Activated T-helper 17 cell treated with anti-CD3 and anti-CD28 coated beads, Interleukin-2, amount 50 U/mL, for 72 hours (primary cell): Measurements from ENCODE around the gene PCDHGA6. TPM values are rescaled to one million over a fixed set of nuclear protein-coding genes. Genes with fewer than 3 reads are reported as not detected.
A peak's percentile ranks its signal among the peaks of the same experiment; 100 is the strongest.
"Not testable (repeated sequence)": the region's sequence is repeated elsewhere in the genome, so short reads cannot be mapped to it uniquely, and the experiment has no call there.

ENCODE experiments used
- ATAC-seq: fragments of 150-1000 bp; cut with Tn5 transposase; replicated peaks from 2 replicates; pipeline ENCODE4 v1.10.0; 2021; ENCODE audit warnings: mild to moderate bottlenecking, moderate library complexity
- H3K27ac Mint-ChIP-seq: one replicate; pipeline ENCODE4 v1.8.0; 2022; ENCODE audit warnings: mixed read lengths
- H3K27me3 Mint-ChIP-seq: one replicate; pipeline ENCODE4 v1.8.0; 2022; ENCODE audit warnings: mixed read lengths
- H3K36me3 Mint-ChIP-seq: one replicate; pipeline ENCODE4 v1.8.0; 2022; ENCODE audit warnings: low read depth, mild to moderate bottlenecking, mixed read lengths
- H3K4me1 Mint-ChIP-seq: one replicate; pipeline ENCODE4 v1.8.0; 2022; ENCODE audit warnings: mixed read lengths
- H3K4me3 Mint-ChIP-seq: one replicate; pipeline ENCODE4 v1.8.0; 2022; ENCODE audit warnings: mild to moderate bottlenecking, mixed read lengths
- H3K9me3 Mint-ChIP-seq: one replicate; pipeline ENCODE4 v1.8.0; 2022; ENCODE audit warnings: mixed read lengths
- total RNA-seq, 2 donors: library from RNA; stranded (reverse); gene quantifications; one replicate each; pipeline ENCODE4 v1.2.3, GENCODE V29; 2022

Gene PCDHGA6
- total RNA-seq, 2 donors from 2014 or later: 0.06 to 0.40 TPM

GRCh38 chr5:141394401-141395187 lies 20.9 kb downstream of the PCDHGA6 start:
- not testable (repeated sequence) for H3K4me3 Mint-ChIP-seq, H3K4me1 Mint-ChIP-seq, H3K27ac Mint-ChIP-seq, ATAC-seq, H3K36me3 Mint-ChIP-seq
- H3K27me3 Mint-ChIP-seq: peaks cover 52% of the 10 kb centered on the region
- peaks cover 13% of the 10 kb centered on the region for H3K9me3 Mint-ChIP-seq

- ATAC-seq: peak; percentile 70
- peaks cover 53% of the 10 kb centered on the region for H3K27me3 Mint-ChIP-seq
- H3K36me3 Mint-ChIP-seq, H3K4me3 Mint-ChIP-seq, H3K4me1 Mint-ChIP-seq, H3K27ac Mint-ChIP-seq, H3K9me3 Mint-ChIP-seq: not testable (repeated sequence)
These were observed 24.3 kb downstream of the PCDHGA6 start, which contains the start of gene PCDHGB5 for GRCh38 chr5:141397756-141398551. Gene PCDHGB5, plus strand, starts transcription at chr5:141397947. Its CDS starts 181 bp downstream, at chr5:141398128.

- H3K27ac Mint-ChIP-seq: no peak overlapping the region
- H3K27me3 Mint-ChIP-seq: peaks cover 56% of the 10 kb centered on the region
These were observed 24.9 kb downstream of the PCDHGA6 start for GRCh38 chr5:141398608-141399007.

GRCh38 chr5:141399555-141400258 lies 26.0 kb downstream of the PCDHGA6 start:
- no peak for ATAC-seq
- Mint-ChIP-seq H3K36me3 (peaks cover 6% of the 10 kb centered on the region), H3K4me1 (no peaks in the 10 kb centered on the region), H3K4me3 (no peak overlapping the region), H3K27ac (no peak overlapping the region), H3K9me3 (peaks cover 4% of the 10 kb centered on the region), H3K27me3 (peaks cover 56% of the 10 kb centered on the region)

More at GRCh38 chr5:141398608-141399007, 24.9 kb downstream of the PCDHGA6 start:
- ATAC-seq: no peak
- peaks cover 9% of the 10 kb centered on the region for H3K9me3 Mint-ChIP-seq
- H3K4me3 Mint-ChIP-seq: no peak overlapping the region
- peaks cover 6% of the 10 kb centered on the region for H3K36me3 Mint-ChIP-seq
- no peaks in the 10 kb centered on the region for H3K4me1 Mint-ChIP-seq

- H3K4me1 Mint-ChIP-seq: no peaks in the 10 kb centered on the region
- no peak for ATAC-seq
- peaks cover 58% of the 10 kb centered on the region for H3K27me3 Mint-ChIP-seq
- peaks cover 6% of the 10 kb centered on the region for H3K36me3 Mint-ChIP-seq
- peak within 1 kb of the TSS; percentile 36 for H3K4me3 Mint-ChIP-seq
- H3K9me3 Mint-ChIP-seq: peaks cover 4% of the 10 kb centered on the region
- H3K27ac Mint-ChIP-seq: no peak within 1 kb of the TSS
These were observed 29.0 kb downstream of the PCDHGA6 start, which contains the start of gene PCDHGA9 for GRCh38 chr5:141402553-141403243. Gene PCDHGA9, plus strand, starts transcription at chr5:141402778. Its CDS starts 175 bp downstream, at chr5:141402953.

GRCh38 chr5:141403387-141403786 lies 29.7 kb downstream of the PCDHGA6 start:
- Mint-ChIP-seq H3K27ac (no peak overlapping the region), H3K9me3 (peaks cover 8% of the 10 kb centered on the region), H3K4me1 (no peaks in the 10 kb centered on the region), H3K27me3 (peaks cover 62% of the 10 kb centered on the region), H3K36me3 (peaks cover 6% of the 10 kb centered on the region), H3K4me3 (no peak overlapping the region)
- no peak for ATAC-seq

GRCh38 chr5:141407790-141408505 lies 34.3 kb downstream of the PCDHGA6 start, which contains the start of gene PCDHGB6:
Gene PCDHGB6, plus strand, starts transcription at chr5:141408021. Its CDS starts 182 bp downstream, at chr5:141408203.
- peaks cover 49% of the 10 kb centered on the region for H3K27me3 Mint-ChIP-seq
- not testable (repeated sequence) for H3K27ac Mint-ChIP-seq, H3K4me1 Mint-ChIP-seq, ATAC-seq
- peaks cover 15% of the 10 kb centered on the region for H3K9me3 Mint-ChIP-seq
- peak within 1 kb of the TSS; percentile 45 for H3K4me3 Mint-ChIP-seq
- H3K36me3 Mint-ChIP-seq: peaks cover 14% of the 10 kb centered on the region

GRCh38 chr5:141409598-141410306 lies 36.1 kb downstream of the PCDHGA6 start:
- Mint-ChIP-seq H3K36me3 (peaks cover 29% of the 10 kb centered on the region), H3K4me3 (no peak overlapping the region), H3K27me3 (peaks cover 49% of the 10 kb centered on the region), H3K27ac (no peak overlapping the region), H3K9me3 (peaks cover 15% of the 10 kb centered on the region), H3K4me1 (peaks cover 4% of the 10 kb centered on the region)
- no peak for ATAC-seq

GRCh38 chr5:141411575-141411974 lies 37.9 kb downstream of the PCDHGA6 start:
- H3K27ac Mint-ChIP-seq: no peak overlapping the region
- H3K36me3 Mint-ChIP-seq: peaks cover 29% of the 10 kb centered on the region
- peaks cover 15% of the 10 kb centered on the region for H3K9me3 Mint-ChIP-seq
- H3K27me3 Mint-ChIP-seq: peaks cover 46% of the 10 kb centered on the region
- H3K4me1 Mint-ChIP-seq: peaks cover 4% of the 10 kb centered on the region
- no peak overlapping the region for H3K4me3 Mint-ChIP-seq
- no peak for ATAC-seq

GRCh38 chr5:141412854-141413539 lies 39.3 kb downstream of the PCDHGA6 start, which contains the start of gene PCDHGA10:
Gene PCDHGA10, plus strand, starts transcription at chr5:141412987. Its CDS starts 189 bp downstream, at chr5:141413176.
- Mint-ChIP-seq H3K27me3 (peaks cover 43% of the 10 kb centered on the region), H3K36me3 (peaks cover 33% of the 10 kb centered on the region), H3K27ac (peak within 1 kb of the TSS; percentile 22), H3K4me1 (peaks cover 4% of the 10 kb centered on the region), H3K4me3 (peak within 1 kb of the TSS; percentile 76), H3K9me3 (peaks cover 15% of the 10 kb centered on the region)
- ATAC-seq: peak; percentile 70

- peaks cover 11% of the 10 kb centered on the region for H3K9me3 Mint-ChIP-seq
- no peak overlapping the region for H3K27ac Mint-ChIP-seq
- peak overlapping the region; percentile 76 for H3K4me3 Mint-ChIP-seq
- ATAC-seq: no peak
- peaks cover 39% of the 10 kb centered on the region for H3K36me3 Mint-ChIP-seq
- peaks cover 45% of the 10 kb centered on the region for H3K27me3 Mint-ChIP-seq
- H3K4me1 Mint-ChIP-seq: peaks cover 4% of the 10 kb centered on the region
These were observed 39.9 kb downstream of the PCDHGA6 start for GRCh38 chr5:141413540-141414069.
